Sigmoid colon (tissue), 4 donors: Measurements from ENCODE around the gene SYNJ2.

Source experiments
- EP300 ChIP-seq, 4 donors: sonication (generic); formaldehyde crosslinking; IDR thresholded peaks; one replicate each; pipeline ENCODE4 v1.6.1; 2017; ENCODE audit warnings: antibody characterized with exemption in 4 of 4
- POLR2A ChIP-seq, 2 donors: fragments of 450-650 bp; IDR thresholded peaks; one replicate each; pipeline ENCODE4 v1.6.1; 2016; ENCODE audit warnings: antibody characterized with exemption in 2 of 2, mild to moderate bottlenecking in 2 of 2, moderate library complexity in 2 of 2

DNA sequence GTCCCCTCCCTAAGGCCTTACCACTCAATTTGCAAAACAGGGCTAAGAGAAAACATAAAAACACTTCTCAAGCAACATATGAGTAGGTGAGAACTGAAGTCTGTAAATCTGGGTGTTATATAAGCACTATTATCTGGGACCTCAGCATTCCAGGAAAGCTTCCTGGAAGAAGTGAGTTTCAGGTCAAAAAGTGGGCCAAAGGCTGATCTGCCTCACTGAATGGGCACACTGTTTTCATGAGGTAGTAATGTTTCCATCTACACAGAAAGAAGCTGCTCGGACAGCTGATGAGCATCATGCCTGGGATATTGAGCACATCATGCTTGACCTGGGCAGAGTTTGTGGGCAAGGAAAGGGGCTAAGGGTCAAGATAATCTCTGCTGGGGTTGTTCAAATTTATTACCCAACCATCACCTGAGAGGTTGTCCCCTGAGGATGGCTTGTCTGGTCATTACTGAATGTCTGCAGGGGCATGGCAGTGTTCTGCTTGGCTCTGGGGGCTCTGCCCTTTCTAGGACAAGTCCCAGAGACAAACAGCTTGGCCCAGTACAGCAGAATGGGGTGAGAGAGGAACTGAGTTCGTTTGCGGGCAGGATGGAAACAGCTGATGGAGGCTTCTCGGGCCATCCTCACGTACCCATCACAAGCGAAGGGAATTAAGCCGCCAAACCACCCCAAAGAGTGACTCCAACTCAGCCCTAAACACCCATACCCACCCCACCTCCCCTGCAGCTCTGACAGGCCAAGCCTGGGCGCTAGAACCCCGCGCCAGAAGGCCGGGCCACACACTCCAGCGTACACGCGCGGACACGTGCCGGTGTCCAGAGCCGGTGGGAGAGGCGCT is 1.2 kb upstream of the SYNJ2 start:
- TF ChIP-seq EP300 (IDR thresholded peaks at IDR 0.05) (no peak), POLR2A (IDR thresholded peaks at IDR 0.05) (no peak)
